Stimulated activated CD8-positive, alpha-beta memory T cell treated with anti-CD3 and anti-CD28 coated beads, Interleukin-7, amount 100 ng/mL, for 4 hours (primary cell): Measurements from ENCODE around the gene GAS2L2.

ENCODE experiments used
- DNase-seq, 2 donors: peaks; one replicate each; pipeline ENCODE4 v3.0.0-alpha.2; 2020; ENCODE audit warnings: low read depth in 2 of 2

Gene GAS2L2

GRCh38 chr17:35752945-35753764, at the start of gene GAS2L2:
Gene GAS2L2, minus strand, starts transcription at chr17:35753239. Its CDS starts 389 bp downstream, at chr17:35752850.
- DNase-seq, result no peak

- no peak for DNase-seq
Measured at GRCh38 chr17:35801583-35802224, 48.7 kb upstream of the GAS2L2 start.

GRCh38 chr17:35799942-35800341, 46.9 kb upstream of the GAS2L2 start:
- no peak for DNase-seq

- no peak for DNase-seq
Measured at GRCh38 chr17:35797918-35798317, 44.9 kb upstream of the GAS2L2 start.

GRCh38 chr17:35797370-35797769, 44.3 kb upstream of the GAS2L2 start:
- no peak for DNase-seq

- DNase-seq, result no peak
Measured at GRCh38 chr17:35796942-35797341, 43.9 kb upstream of the GAS2L2 start.

GRCh38 chr17:35795871-35796265, 42.8 kb upstream of the GAS2L2 start:
- no peak for DNase-seq

- peak in 1 of 2 donors; percentile 39 for DNase-seq
Measured at GRCh38 chr17:35795007-35795870, 42.2 kb upstream of the GAS2L2 start, which contains the start of gene MMP28. Gene MMP28, minus strand, starts transcription at chr17:35795641. Its CDS starts 264 bp downstream, at chr17:35795377.

GRCh38 chr17:35793257-35793656, 40.2 kb upstream of the GAS2L2 start:
- no peak for DNase-seq

- no peak for DNase-seq
Measured at GRCh38 chr17:35791681-35792350, 38.8 kb upstream of the GAS2L2 start.

- no peak for DNase-seq
Measured at GRCh38 chr17:35790841-35791240, 37.8 kb upstream of the GAS2L2 start.

- DNase-seq, result no peak
Measured at GRCh38 chr17:35788477-35789368, 35.7 kb upstream of the GAS2L2 start.

GRCh38 chr17:35786941-35787432, 33.9 kb upstream of the GAS2L2 start:
- DNase-seq, result no peak

GRCh38 chr17:35784895-35785294, 31.9 kb upstream of the GAS2L2 start:
- DNase-seq, result no peak

GRCh38 chr17:35780950-35781349, 27.9 kb upstream of the GAS2L2 start:
- no peak for DNase-seq

GRCh38 chr17:35778641-35779196, 25.7 kb upstream of the GAS2L2 start:
- DNase-seq, result no peak

- DNase-seq, result no peak
Measured at GRCh38 chr17:35775583-35775982, 22.5 kb upstream of the GAS2L2 start.

- no peak for DNase-seq
Measured at GRCh38 chr17:35775039-35775438, 22.0 kb upstream of the GAS2L2 start.

- DNase-seq, result no peak
Measured at GRCh38 chr17:35774499-35774898, 21.5 kb upstream of the GAS2L2 start.
